HepG2 (cell line): ENCODE data around the gene GLUD1. TPM values are rescaled to one million over a fixed set of nuclear protein-coding genes. Genes with fewer than 3 reads are reported as not detected.

Experiments used
- CBX2 ChIP-seq, 2 experiments: fragments of 200-600 bp in 1 of 2; sonication (generic); formaldehyde crosslinking in 1 of 2; IDR thresholded peaks; 2 replicates each; pipeline versions ENCODE4 v1.7.0 to v1.8.1; 2018 to 2022; ENCODE audit warnings: low read depth in 2 of 2, low read length in 1 of 2, mild to moderate bottlenecking in 1 of 2, missing genetic modification reagents in 1 of 2
- GMEB2 ChIP-seq: IDR thresholded peaks from 2 replicates; pipeline ENCODE4 v1.6.1; 2016; ENCODE audit warnings: missing biosample characterization, missing genetic modification reagents, low read depth
- HMGXB4 ChIP-seq, 2 experiments: sonication (generic) in 1 of 2; formaldehyde crosslinking in 1 of 2; IDR thresholded peaks; 2 replicates each; pipeline versions ENCODE4 v1.4.0 to v1.6.1; 2018 to 2020; ENCODE audit warnings: missing genetic modification reagents in 2 of 2, borderline replicate concordance in 1 of 2, low read depth in 1 of 2, mild to moderate bottlenecking in 1 of 2, missing biosample characterization in 1 of 2
- HNRNPL ChIP-seq: fragments of 200-400 bp; formaldehyde crosslinking; IDR thresholded peaks from 2 replicates; pipeline ENCODE4 v1.6.1; 2017; ENCODE audit warnings: mild to moderate bottlenecking, low read depth, low read length
- KLF6 ChIP-seq: IDR thresholded peaks from 2 replicates; pipeline ENCODE4 v1.8.0; 2016; ENCODE audit warnings: missing biosample characterization, missing genetic modification reagents
- MAFF ChIP-seq: IDR thresholded peaks from 2 replicates; pipeline ENCODE4 v1.6.1; 2011; ENCODE audit warnings: low read depth, low read length, improper control_type of control experiment
- NR1H2 ChIP-seq: sonication (generic); formaldehyde crosslinking; IDR thresholded peaks from 2 replicates; pipeline ENCODE4 v1.8.1; 2022; ENCODE audit warnings: low read depth, missing genetic modification reagents, borderline replicate concordance
- NR3C1 ChIP-seq: sonication (generic); formaldehyde crosslinking; IDR thresholded peaks from 2 replicates; pipeline ENCODE4 v1.4.0; 2020; ENCODE audit warnings: missing genetic modification reagents
- POLR2G ChIP-seq: fragments of 200-400 bp; formaldehyde crosslinking; IDR thresholded peaks from 2 replicates; pipeline ENCODE4 v1.6.1; 2018; ENCODE audit warnings: mild to moderate bottlenecking, low read depth, low read length, moderate library complexity
- REXO4 ChIP-seq: sonication (generic); formaldehyde crosslinking; IDR thresholded peaks from 2 replicates; pipeline ENCODE4 v1.8.0; 2022; ENCODE audit warnings: missing genetic modification reagents, mild to moderate bottlenecking, borderline replicate concordance
- SPEN ChIP-seq: sonication (generic); formaldehyde crosslinking; IDR thresholded peaks from 2 replicates; pipeline ENCODE4 v1.5.1; 2020; ENCODE audit warnings: low read depth, mild to moderate bottlenecking, missing genetic modification reagents
- SRSF4 ChIP-seq: fragments of 200-400 bp; formaldehyde crosslinking; IDR thresholded peaks from one replicate; pipeline ENCODE4 v1.6.1; 2018; ENCODE audit warnings: mild to moderate bottlenecking, low read depth, low read length, moderate library complexity; ENCODE audit not compliant: poor library complexity, severe bottlenecking
- TFDP1 ChIP-seq: IDR thresholded peaks from 2 replicates; pipeline ENCODE4 v1.6.1; 2016; ENCODE audit warnings: missing compliant biosample characterization, missing genetic modification reagents, borderline replicate concordance
- TP53 ChIP-seq: sonication (generic); formaldehyde crosslinking; conservative IDR thresholded peaks from 2 replicates; pipeline ENCODE4 v1.4.0; 2020; ENCODE audit warnings: missing genetic modification reagents
- ZBTB2 ChIP-seq: sonication (generic); formaldehyde crosslinking; IDR thresholded peaks from 2 replicates; pipeline ENCODE4 v1.8.0; 2022; ENCODE audit warnings: low read depth, missing genetic modification reagents
- ZBTB20 ChIP-seq: sonication (generic); formaldehyde crosslinking; IDR thresholded peaks from 2 replicates; pipeline ENCODE4 v1.8.1; 2023; ENCODE audit warnings: missing genetic modification reagents, low read depth, mild to moderate bottlenecking, borderline replicate concordance
- ZFP36L1 ChIP-seq: sonication (generic); formaldehyde crosslinking; IDR thresholded peaks from 2 replicates; pipeline ENCODE4 v1.8.0; 2022; ENCODE audit warnings: mild to moderate bottlenecking, missing genetic modification reagents, moderate library complexity
- ZNF24 ChIP-seq: fragments of 450-650 bp; IDR thresholded peaks from 2 replicates; pipeline ENCODE4 v1.6.1; 2017; ENCODE audit warnings: antibody characterized with exemption, mild to moderate bottlenecking
- ZNF251 ChIP-seq: sonication (generic); formaldehyde crosslinking; IDR thresholded peaks from 2 replicates; pipeline ENCODE4 v1.9.0; 2021; ENCODE audit warnings: mild to moderate bottlenecking, missing genetic modification reagents
- ZNF362 ChIP-seq: sonication (generic); formaldehyde crosslinking; IDR thresholded peaks from 2 replicates; pipeline ENCODE4 v1.4.0; 2020; ENCODE audit warnings: missing genetic modification reagents, mild to moderate bottlenecking, borderline replicate concordance
- ZNF788 ChIP-seq: sonication (generic); formaldehyde crosslinking; IDR thresholded peaks from 2 replicates; pipeline ENCODE4 v1.5.0; 2020; ENCODE audit warnings: mild to moderate bottlenecking, missing genetic modification reagents, borderline replicate concordance
- polyA plus RNA-seq, 8 experiments: library from polyadenylated mRNA; depleted of rRNA in 3 of 8; stranded (reverse) in 7 of 8; unstranded in 1 of 8; fragments of >200 nt; fragmentation: Illumina TruSeq in 4 of 8; extraction: Trizol in 4 of 8; gene quantifications; 2 replicates each; pipeline versions ENCODE4 v1.2.1 to v1.2.3, GENCODE V29; 2011 to 2016; ENCODE audit warnings: low read depth in 4 of 8, missing spikeins in 1 of 8, mixed read lengths in 1 of 8; ENCODE audit not compliant: insufficient read depth in 1 of 8
- total RNA-seq, 5 experiments: library from RNA; depleted of rRNA; stranded (reverse); fragments of >200 nt; fragmentation: Illumina TruSeq; extraction: Trizol; gene quantifications; 2 replicates each; pipeline ENCODE4 v1.2.3, GENCODE V29; 2016; ENCODE audit warnings: low read depth in 1 of 5

Gene GLUD1
- total and polyA plus RNA-seq, 2 of the 13 experiments (the other 11 are each of a cell fraction or from before 2014, with no cell fraction given), result 301 to 798 TPM

- TF ChIP-seq ZNF362 (CRISPR knock-in tag) (no peak), GMEB2 (CRISPR knock-in tag) (no peak), REXO4 (no peak), SRSF4 (no peak), KLF6 (no peak), ZNF788 (CRISPR knock-in tag) (no peak), ZNF251 (CRISPR knock-in tag) (no peak), HMGXB4 (CRISPR knock-in tag; IDR thresholded peaks at IDR 0.05; ENCODE audit: borderline replicate concordance in 1 of 2, low read depth in 1 of 2) (no peak), POLR2G (peak; percentile 88), TP53 (CRISPR knock-in tag) (no peak), ZBTB2 (CRISPR knock-in tag) (no peak), CBX2 (IDR thresholded peaks at IDR 0.05; ENCODE audit: low read depth, low read length) (no peak), CBX2 (CRISPR knock-in tag; IDR thresholded peaks at IDR 0.05; ENCODE audit: low read depth) (no peak), TFDP1 (CRISPR knock-in tag) (no peak), ZNF24 (no peak), HNRNPL (no peak), ZFP36L1 (CRISPR knock-in tag) (peak; percentile 73; the same call in 1 of the 2 replicates), SPEN (CRISPR knock-in tag) (peak; percentile 34; the same call in 1 of the 2 replicates), NR1H2 (no peak), NR3C1 (CRISPR knock-in tag) (no peak), ZBTB20 (CRISPR knock-in tag) (no peak), MAFF (no peak)
Observed at GRCh38 chr10:87092861-87093631, 1.6 kb downstream of the GLUD1 start (continued).
